ENCODE results near the gene DTNA. TPM values are rescaled to one million over a fixed set of nuclear protein-coding genes. Genes with fewer than 3 reads are reported as not detected.

Gene DTNA
- total RNA-seq, 1 donor from 2014 or later = 7.1 TPM

GRCh38 chr18:34780856-34781255 lies 70.8 kb downstream of the DTNA start:
- Mint-ChIP-seq H3K9me3 (ENCODE audit: unreplicated experiment) (no peaks in the 10 kb centered on the region), H3K4me3 (ENCODE audit: unreplicated experiment) (no peak overlapping the region), H3K27me3 (ENCODE audit: unreplicated experiment) (no peaks in the 10 kb centered on the region), H3K27ac (ENCODE audit: unreplicated experiment) (no peak overlapping the region), H3K4me1 (ENCODE audit: unreplicated experiment) (peaks cover 17% of the 10 kb centered on the region), H3K36me3 (ENCODE audit: unreplicated experiment) (no peaks in the 10 kb centered on the region)
- TF ChIP-seq, protein P1, sequence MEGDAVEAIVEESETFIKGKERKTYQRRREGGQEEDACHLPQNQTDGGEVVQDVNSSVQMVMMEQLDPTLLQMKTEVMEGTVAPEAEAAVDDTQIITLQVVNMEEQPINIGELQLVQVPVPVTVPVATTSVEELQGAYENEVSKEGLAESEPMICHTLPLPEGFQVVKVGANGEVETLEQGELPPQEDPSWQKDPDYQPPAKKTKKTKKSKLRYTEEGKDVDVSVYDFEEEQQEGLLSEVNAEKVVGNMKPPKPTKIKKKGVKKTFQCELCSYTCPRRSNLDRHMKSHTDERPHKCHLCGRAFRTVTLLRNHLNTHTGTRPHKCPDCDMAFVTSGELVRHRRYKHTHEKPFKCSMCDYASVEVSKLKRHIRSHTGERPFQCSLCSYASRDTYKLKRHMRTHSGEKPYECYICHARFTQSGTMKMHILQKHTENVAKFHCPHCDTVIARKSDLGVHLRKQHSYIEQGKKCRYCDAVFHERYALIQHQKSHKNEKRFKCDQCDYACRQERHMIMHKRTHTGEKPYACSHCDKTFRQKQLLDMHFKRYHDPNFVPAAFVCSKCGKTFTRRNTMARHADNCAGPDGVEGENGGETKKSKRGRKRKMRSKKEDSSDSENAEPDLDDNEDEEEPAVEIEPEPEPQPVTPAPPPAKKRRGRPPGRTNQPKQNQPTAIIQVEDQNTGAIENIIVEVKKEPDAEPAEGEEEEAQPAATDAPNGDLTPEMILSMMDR (IDR thresholded peaks at IDR 0.05) = no peak
- no peak for DNase-seq (ENCODE audit: extremely low spot score, unreplicated experiment)

DNA sequence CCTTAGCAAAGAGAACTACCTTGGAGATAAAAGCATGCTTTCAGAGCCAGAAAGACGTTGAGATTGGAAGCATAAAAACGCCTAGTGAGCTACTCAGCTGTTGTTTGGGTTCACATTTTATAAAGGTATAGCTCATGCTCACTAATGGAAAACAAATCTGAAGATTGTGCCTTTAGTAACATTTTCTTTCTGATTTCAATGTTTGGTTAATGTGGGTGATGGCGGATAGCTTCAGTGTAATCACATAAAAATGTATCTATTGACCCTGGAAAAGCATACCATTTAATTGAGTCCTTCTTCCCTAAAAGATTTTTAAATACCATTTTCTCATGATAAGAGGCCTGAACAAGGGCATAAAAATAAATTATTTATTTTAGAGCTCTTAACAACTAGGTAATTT lies 73.4 kb downstream of the DTNA start:
- Mint-ChIP-seq H3K4me3 (ENCODE audit: unreplicated experiment) (no peak overlapping the region), H3K27ac (ENCODE audit: unreplicated experiment) (peak overlapping the region; percentile 54), H3K36me3 (ENCODE audit: unreplicated experiment) (no peaks in the 10 kb centered on the region), H3K4me1 (ENCODE audit: unreplicated experiment) (peaks cover 17% of the 10 kb centered on the region), H3K9me3 (ENCODE audit: unreplicated experiment) (no peaks in the 10 kb centered on the region), H3K27me3 (ENCODE audit: unreplicated experiment) (no peaks in the 10 kb centered on the region)
- TF ChIP-seq, protein P1 (IDR thresholded peaks at IDR 0.05) = no peak
- no peak for DNase-seq (ENCODE audit: extremely low spot score, unreplicated experiment)

DNA sequence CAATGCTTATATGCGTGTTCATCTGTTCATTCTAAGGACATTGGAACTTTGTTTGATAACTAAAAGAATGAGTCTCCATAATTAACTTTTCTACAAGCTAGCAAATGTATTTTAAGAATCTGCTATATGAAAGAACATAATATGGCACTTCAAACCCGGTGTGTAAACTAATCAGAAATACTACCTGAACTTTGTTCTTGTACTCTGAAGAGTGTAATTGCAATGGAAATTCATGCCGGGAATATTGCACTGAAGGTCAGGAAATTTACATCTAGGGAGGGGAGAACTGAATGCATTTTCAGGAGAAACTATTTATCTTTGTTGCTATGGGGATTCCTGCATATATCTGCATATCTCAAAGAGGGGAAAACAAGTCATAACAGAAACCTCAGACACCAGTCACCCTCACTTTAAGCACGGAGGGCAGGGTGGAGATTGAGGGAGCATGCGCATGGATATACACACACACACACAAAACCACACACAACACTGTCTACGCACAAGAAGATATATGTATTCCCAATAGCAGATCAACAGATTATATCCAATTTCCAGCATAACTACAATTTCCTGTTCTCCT lies 76.2 kb downstream of the DTNA start:
- Mint-ChIP-seq H3K27ac (ENCODE audit: unreplicated experiment) (no peak overlapping the region), H3K4me3 (ENCODE audit: unreplicated experiment) (no peak overlapping the region), H3K9me3 (ENCODE audit: unreplicated experiment) (no peaks in the 10 kb centered on the region), H3K4me1 (ENCODE audit: unreplicated experiment) (peaks cover 14% of the 10 kb centered on the region), H3K27me3 (ENCODE audit: unreplicated experiment) (no peaks in the 10 kb centered on the region), H3K36me3 (ENCODE audit: unreplicated experiment) (no peaks in the 10 kb centered on the region)
- TF ChIP-seq, protein P1 (IDR thresholded peaks at IDR 0.05) = no peak
- DNase-seq (ENCODE audit: extremely low spot score, unreplicated experiment) = no peak

DNA sequence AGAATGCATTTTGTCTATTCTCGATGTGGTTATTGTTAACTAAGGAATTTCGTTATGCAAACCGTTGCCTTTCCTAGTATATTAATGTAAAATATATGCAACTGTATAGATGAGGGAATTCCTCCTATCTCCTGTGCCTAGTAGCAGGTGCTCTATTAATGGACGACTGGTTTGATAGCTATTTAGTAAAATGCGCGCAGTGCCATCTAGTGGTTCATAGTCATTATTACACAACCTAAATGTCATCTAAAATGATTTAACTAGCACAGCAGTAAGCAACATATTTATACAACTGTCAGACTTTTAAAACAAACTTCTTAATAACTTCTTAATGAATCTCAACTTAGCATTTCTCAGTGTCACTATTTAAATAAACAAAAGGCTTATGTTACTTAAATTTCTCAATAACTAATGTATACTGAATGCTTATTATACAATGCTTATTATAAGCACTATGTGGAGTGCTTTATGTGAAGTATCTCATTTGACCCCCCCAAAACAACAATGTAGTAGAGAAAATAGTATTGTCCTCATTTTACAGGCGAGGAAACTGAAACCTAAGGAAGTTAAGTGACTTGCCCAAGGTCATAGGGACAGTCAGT lies 77.9 kb downstream of the DTNA start:
- Mint-ChIP-seq H3K4me1 (ENCODE audit: unreplicated experiment) (peaks cover 13% of the 10 kb centered on the region), H3K4me3 (ENCODE audit: unreplicated experiment) (no peak overlapping the region), H3K27ac (ENCODE audit: unreplicated experiment) (no peak overlapping the region), H3K9me3 (ENCODE audit: unreplicated experiment) (peaks cover 5% of the 10 kb centered on the region), H3K27me3 (ENCODE audit: unreplicated experiment) (no peaks in the 10 kb centered on the region), H3K36me3 (ENCODE audit: unreplicated experiment) (no peaks in the 10 kb centered on the region)
- no peak for DNase-seq (ENCODE audit: extremely low spot score, unreplicated experiment)
- TF ChIP-seq, protein P1 (IDR thresholded peaks at IDR 0.05) = peak; percentile 74

DNA sequence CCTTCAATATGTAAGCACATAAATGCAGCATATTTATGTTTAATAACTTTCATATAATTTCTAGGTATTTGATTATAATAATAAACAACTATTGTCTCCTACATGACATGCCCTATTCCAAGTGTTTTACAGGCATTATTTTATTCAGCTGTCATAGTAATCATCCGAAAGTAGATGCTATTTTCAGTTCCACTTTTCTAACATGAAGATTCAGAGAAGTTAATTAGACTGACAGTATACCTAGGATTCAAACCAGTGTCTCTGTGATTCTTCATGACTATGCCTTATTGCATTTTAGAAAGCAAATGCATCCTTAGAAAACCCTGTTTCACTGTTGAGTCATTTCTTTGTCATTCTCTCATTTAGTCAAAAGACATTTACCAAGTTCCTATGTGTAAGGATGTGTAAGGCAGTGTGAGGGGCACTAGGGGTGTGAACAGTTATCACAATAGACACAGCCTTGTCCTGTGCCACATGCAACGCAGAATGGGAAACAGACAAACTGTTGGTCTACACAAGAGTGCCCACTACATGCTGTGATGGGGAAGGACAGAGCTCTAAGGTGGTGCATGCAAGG lies 79.8 kb downstream of the DTNA start:
- TF ChIP-seq, protein P1 (IDR thresholded peaks at IDR 0.05) = no peak
- H3K4me1 Mint-ChIP-seq (ENCODE audit: unreplicated experiment) = no peaks in the 10 kb centered on the region
- no peak for DNase-seq (ENCODE audit: extremely low spot score, unreplicated experiment)
- H3K27me3 Mint-ChIP-seq (ENCODE audit: unreplicated experiment) = no peaks in the 10 kb centered on the region
- no peak overlapping the region for H3K4me3 Mint-ChIP-seq (ENCODE audit: unreplicated experiment)
- no peaks in the 10 kb centered on the region for H3K36me3 Mint-ChIP-seq (ENCODE audit: unreplicated experiment)
- H3K9me3 Mint-ChIP-seq (ENCODE audit: unreplicated experiment) = peaks cover 5% of the 10 kb centered on the region
- H3K27ac Mint-ChIP-seq (ENCODE audit: unreplicated experiment) = no peak overlapping the region
